ENCODE data around the gene ATP23.
A peak's percentile ranks its signal among the peaks of the same experiment; 100 is the strongest.

Gene ATP23

GRCh38 chr12:57905812-57906475, 35.4 kb upstream of the ATP23 start:
- no peak overlapping the region for H3K9ac ChIP-seq (ENCODE audit: insufficient read length)
- DNase-seq (ENCODE audit: low read depth, low spot score) = no peak
- H3K9me3 ChIP-seq (ENCODE audit: low read depth, low read length) = no peaks in the 10 kb centered on the region
- no peak overlapping the region for H3K4me3 ChIP-seq
- H3K27ac ChIP-seq = no peak overlapping the region
- TF ChIP-seq FOXP2 (optimal IDR thresholded peaks at IDR 0.05; ENCODE audit: control extremely low read depth, extremely low read length, insufficient read depth) = no peak
- TF ChIP-seq POLR2AphosphoS5 (IDR thresholded peaks at IDR 0.05; ENCODE audit: borderline replicate concordance, low read depth, low read length) = no peak
- TF ChIP-seq EZH2 (IDR thresholded peaks at IDR 0.05) = no peak
- no peaks in the 10 kb centered on the region for H3K36me3 ChIP-seq (ENCODE audit: insufficient read depth, low read length)

GRCh38 chr12:57906821-57907220, 34.5 kb upstream of the ATP23 start:
- DNase-seq (ENCODE audit: low read depth, low spot score) = no peak
- TF ChIP-seq POLR2AphosphoS5 (IDR thresholded peaks at IDR 0.05; ENCODE audit: borderline replicate concordance, low read depth, low read length) (no peak), EZH2 (IDR thresholded peaks at IDR 0.05) (no peak), FOXP2 (optimal IDR thresholded peaks at IDR 0.05; ENCODE audit: control extremely low read depth, extremely low read length, insufficient read depth) (no peak)
- H3K9me3 ChIP-seq (ENCODE audit: low read depth, low read length) = no peaks in the 10 kb centered on the region
- H3K36me3 ChIP-seq (ENCODE audit: insufficient read depth, low read length) = no peaks in the 10 kb centered on the region
- H3K27ac ChIP-seq = no peak overlapping the region
- H3K4me3 ChIP-seq = no peak overlapping the region
- no peak overlapping the region for H3K9ac ChIP-seq (ENCODE audit: insufficient read length)

- no peak for DNase-seq (ENCODE audit: low read depth, low spot score)
Observed at GRCh38 chr12:57907281-57907680, 34.1 kb upstream of the ATP23 start.

GRCh38 chr12:57908511-57908910, 32.9 kb upstream of the ATP23 start:
- Histone ChIP-seq H3K27ac (no peak overlapping the region), H3K4me3 (no peak overlapping the region), H3K9ac (ENCODE audit: insufficient read length) (no peak overlapping the region), H3K36me3 (ENCODE audit: insufficient read depth, low read length) (no peaks in the 10 kb centered on the region), H3K9me3 (ENCODE audit: low read depth, low read length) (no peaks in the 10 kb centered on the region)
- no peak for DNase-seq (ENCODE audit: low read depth, low spot score)
- TF ChIP-seq POLR2AphosphoS5 (IDR thresholded peaks at IDR 0.05; ENCODE audit: borderline replicate concordance, low read depth, low read length) = no peak
- TF ChIP-seq FOXP2 (optimal IDR thresholded peaks at IDR 0.05; ENCODE audit: control extremely low read depth, extremely low read length, insufficient read depth) = no peak

More at GRCh38 chr12:57907281-57907680, 34.1 kb upstream of the ATP23 start:
- TF ChIP-seq EZH2 (IDR thresholded peaks at IDR 0.05) (no peak), POLR2AphosphoS5 (IDR thresholded peaks at IDR 0.05; ENCODE audit: borderline replicate concordance, low read depth, low read length) (no peak)
- no peak overlapping the region for H3K27ac ChIP-seq
- no peaks in the 10 kb centered on the region for H3K36me3 ChIP-seq (ENCODE audit: insufficient read depth, low read length)
- no peak overlapping the region for H3K4me3 ChIP-seq
- peak overlapping the region; percentile 21 for H3K9ac ChIP-seq (ENCODE audit: insufficient read length)
- H3K9me3 ChIP-seq (ENCODE audit: low read depth, low read length) = no peaks in the 10 kb centered on the region

- DNase-seq (ENCODE audit: low read depth, low spot score) = no peak
- no peak for TF ChIP-seq FOXP2 (optimal IDR thresholded peaks at IDR 0.05; ENCODE audit: control extremely low read depth, extremely low read length, insufficient read depth)
- TF ChIP-seq EZH2 (IDR thresholded peaks at IDR 0.05) = no peak
- no peak for TF ChIP-seq POLR2AphosphoS5 (IDR thresholded peaks at IDR 0.05; ENCODE audit: borderline replicate concordance, low read depth, low read length)
- Histone ChIP-seq H3K4me3 (no peak overlapping the region), H3K27ac (no peak overlapping the region), H3K9ac (ENCODE audit: insufficient read length) (no peak overlapping the region), H3K9me3 (ENCODE audit: low read depth, low read length) (no peaks in the 10 kb centered on the region), H3K36me3 (ENCODE audit: insufficient read depth, low read length) (no peaks in the 10 kb centered on the region)
Observed at GRCh38 chr12:57909056-57909455, 32.3 kb upstream of the ATP23 start.

- H3K4me3 ChIP-seq = no peak overlapping the region
- no peak overlapping the region for H3K27ac ChIP-seq
- H3K9me3 ChIP-seq (ENCODE audit: low read depth, low read length) = no peaks in the 10 kb centered on the region
- no peaks in the 10 kb centered on the region for H3K36me3 ChIP-seq (ENCODE audit: insufficient read depth, low read length)
- no peak overlapping the region for H3K9ac ChIP-seq (ENCODE audit: insufficient read length)
- no peak for TF ChIP-seq POLR2AphosphoS5 (IDR thresholded peaks at IDR 0.05; ENCODE audit: borderline replicate concordance, low read depth, low read length)
- no peak for TF ChIP-seq FOXP2 (optimal IDR thresholded peaks at IDR 0.05; ENCODE audit: control extremely low read depth, extremely low read length, insufficient read depth)
- no peak for TF ChIP-seq EZH2 (IDR thresholded peaks at IDR 0.05)
- no peak for DNase-seq (ENCODE audit: low read depth, low spot score)
Observed at GRCh38 chr12:57909611-57910010, 31.8 kb upstream of the ATP23 start.

- Histone ChIP-seq H3K27ac (no peak overlapping the region), H3K9me3 (ENCODE audit: low read depth, low read length) (no peaks in the 10 kb centered on the region), H3K36me3 (ENCODE audit: insufficient read depth, low read length) (no peaks in the 10 kb centered on the region), H3K9ac (ENCODE audit: insufficient read length) (no peak overlapping the region), H3K4me3 (no peak overlapping the region)
- DNase-seq (ENCODE audit: low read depth, low spot score) = no peak
- TF ChIP-seq EZH2 (IDR thresholded peaks at IDR 0.05) (no peak), POLR2AphosphoS5 (IDR thresholded peaks at IDR 0.05; ENCODE audit: borderline replicate concordance, low read depth, low read length) (no peak), FOXP2 (optimal IDR thresholded peaks at IDR 0.05; ENCODE audit: control extremely low read depth, extremely low read length, insufficient read depth) (no peak)
Observed at GRCh38 chr12:57918147-57918546, 23.2 kb upstream of the ATP23 start.

- Histone ChIP-seq H3K4me3 (no peak overlapping the region), H3K36me3 (ENCODE audit: insufficient read depth, low read length) (no peaks in the 10 kb centered on the region), H3K9ac (ENCODE audit: insufficient read length) (no peak overlapping the region), H3K9me3 (ENCODE audit: low read depth, low read length) (no peaks in the 10 kb centered on the region), H3K27ac (no peak overlapping the region)
- TF ChIP-seq POLR2AphosphoS5 (IDR thresholded peaks at IDR 0.05; ENCODE audit: borderline replicate concordance, low read depth, low read length) (no peak), FOXP2 (optimal IDR thresholded peaks at IDR 0.05; ENCODE audit: control extremely low read depth, extremely low read length, insufficient read depth) (no peak), EZH2 (IDR thresholded peaks at IDR 0.05) (no peak)
- no peak for DNase-seq (ENCODE audit: low read depth, low spot score)
Observed at GRCh38 chr12:57927086-57927485, 14.3 kb upstream of the ATP23 start.

All from SK-N-MC (cell line).